ENCODE data around the gene MYL11.

- TF ChIP-seq POLR2A (IDR thresholded peaks at IDR 0.05) (peak; percentile 65), CTCF (IDR thresholded peaks at IDR 0.05) (peak in 4 of 5 experiments; percentile 9 to 44 (median 16)), EP300 (IDR thresholded peaks at IDR 0.05; ENCODE audit: low read depth) (no peak)
Observed at GRCh38 chr16:30417529-30418349, 43.1 kb downstream of the MYL11 start.
